GM10248 (cell line): ENCODE results near the gene LILRA5.

Experiments used
- CTCF ChIA-PET: fragments of 300-600 bp; sonication (Branson Sonifier 250); formaldehyde crosslinking; extraction: SDS; loops from one replicate; lab custom pipeline; 2021; ENCODE audit warnings: antibody characterized with exemption; lab: Yijun Ruan, JAX
- POLR2A ChIA-PET: fragments of 350-650 bp; sonication (Branson Sonifier 250); formaldehyde crosslinking; extraction: SDS; loops from one replicate; lab custom pipeline; 2020; ENCODE audit warnings: antibody characterized with exemption; lab: Yijun Ruan, JAX
- DNase-seq: peaks from one replicate; pipeline ENCODE4 v3.0.0; 2012; ENCODE audit errors: extremely low spot score
- CTCF ChIP-seq: IDR thresholded peaks from 2 replicates; pipeline ENCODE4 v1.5.1; 2012; ENCODE audit warnings: mild to moderate bottlenecking, low read depth; ENCODE audit errors: extremely low read depth, missing control alignments, control extremely low read depth

Gene LILRA5

GRCh38 chr19:54309811-54310210, 3.2 kb downstream of the LILRA5 start:
- CTCF ChIA-PET, result interaction anchor here (1.3 kb wide), 1 partner anchor 12 kb away, joined by 5 read pairs; no protein-coding TSS in a partner anchor
- POLR2A ChIA-PET, result no interaction called here
- no peak for DNase-seq
- no peak for TF ChIP-seq CTCF

- POLR2A ChIA-PET, result no interaction called here
- no peak for DNase-seq
- no peak for TF ChIP-seq CTCF
- CTCF ChIA-PET, result interaction anchor here (1.2 to 1.4 kb wide), 2 partner anchors 33 to 83 kb away, joined by 3 read pairs; no protein-coding TSS in a partner anchor
Measured at GRCh38 chr19:54307389-54308020, 5.5 kb downstream of the LILRA5 start.

- TF ChIP-seq CTCF, result no peak
- DNase-seq, result no peak
- CTCF ChIA-PET, result no interaction called here
- POLR2A ChIA-PET, result no interaction called here
Measured at GRCh38 chr19:54305141-54305540, 7.8 kb downstream of the LILRA5 start.

- CTCF ChIA-PET, result no interaction called here
- POLR2A ChIA-PET, result no interaction called here
Measured at GRCh38 chr19:54302257-54302656, 10.7 kb downstream of the LILRA5 start.

GRCh38 chr19:54299515-54299914, 13.5 kb downstream of the LILRA5 start:
- no peak for DNase-seq
- CTCF ChIA-PET, result no interaction called here
- POLR2A ChIA-PET, result no interaction called here
- no peak for TF ChIP-seq CTCF

More at GRCh38 chr19:54302257-54302656, 10.7 kb downstream of the LILRA5 start:
- no peak for DNase-seq
- TF ChIP-seq CTCF, result no peak

- CTCF ChIA-PET, result no interaction called here
- TF ChIP-seq CTCF, result no peak
- POLR2A ChIA-PET, result no interaction called here
- DNase-seq, result no peak
Measured at GRCh38 chr19:54299126-54299498, 13.9 kb downstream of the LILRA5 start.
